ENCODE results near the gene PNMA8C.

PNMA8C gene

DNA sequence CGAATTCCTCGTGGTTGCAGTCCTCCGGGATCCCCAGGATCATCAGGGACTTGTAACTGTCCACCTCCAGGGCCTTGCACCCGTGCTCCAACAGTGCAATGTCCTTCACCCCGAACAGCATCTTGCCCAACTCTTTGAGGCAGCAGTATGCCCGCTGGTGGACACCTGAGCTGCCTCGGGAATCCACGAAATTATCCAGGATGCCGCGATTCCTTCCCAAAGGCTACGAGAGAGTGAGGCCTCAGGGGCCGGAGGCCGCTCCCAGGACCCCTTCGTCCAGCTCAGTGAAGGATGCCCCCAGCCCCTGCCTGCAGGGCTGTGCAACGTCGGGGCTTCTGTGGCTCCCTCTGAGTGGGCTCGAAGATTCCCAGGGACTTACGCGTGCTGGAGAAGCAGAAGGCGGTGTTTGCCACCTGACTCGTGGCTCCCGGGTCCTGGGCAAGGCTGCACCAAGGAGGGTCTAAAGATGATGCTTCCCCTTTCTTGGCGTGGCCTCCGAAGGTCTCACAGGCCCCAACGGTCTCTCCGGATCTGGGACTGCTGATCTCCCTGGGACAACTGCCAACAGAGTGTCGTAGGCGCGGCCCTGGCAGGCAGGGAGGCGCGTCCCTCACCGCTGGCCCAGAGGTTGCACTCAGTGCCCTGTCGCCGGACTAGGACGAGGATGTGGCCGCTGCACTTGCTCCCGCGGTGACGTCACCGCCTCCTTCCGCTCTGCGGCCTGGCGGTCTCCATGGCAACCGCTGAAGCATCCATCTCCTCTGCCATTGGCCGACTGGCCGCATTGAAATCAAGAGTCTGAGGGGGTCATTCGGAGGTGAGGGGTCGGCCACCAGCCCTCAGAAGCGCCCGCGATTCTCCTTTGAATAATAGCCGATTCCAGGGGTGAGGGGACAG, at the start of gene PNMA8C:
Gene PNMA8C, minus strand, starts transcription at position 698 of the 897 bp plus-strand sequence. Its CDS starts 577 bp downstream, at position 121.
- DNase-seq = no peak

DNA sequence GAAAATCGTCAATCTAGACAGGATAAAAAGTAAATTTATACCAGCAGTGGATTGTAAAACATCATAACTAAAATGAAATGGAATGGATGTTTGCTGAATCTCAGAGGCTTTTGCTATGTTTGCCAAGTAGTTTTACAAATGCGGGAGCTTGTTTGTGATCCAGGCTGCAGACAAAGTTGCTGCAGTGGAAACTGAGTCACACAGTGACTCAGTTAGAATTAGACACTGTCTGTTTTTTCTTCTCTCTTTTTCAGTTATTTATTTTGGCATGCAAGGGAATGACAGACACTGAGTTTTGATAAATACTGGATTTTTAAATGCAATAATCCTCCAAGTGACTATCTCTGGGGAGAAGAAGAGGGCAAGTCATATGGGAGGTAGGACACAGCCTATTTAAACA, 47.2 kb upstream of the PNMA8C start:
- DNase-seq = no peak

DNA sequence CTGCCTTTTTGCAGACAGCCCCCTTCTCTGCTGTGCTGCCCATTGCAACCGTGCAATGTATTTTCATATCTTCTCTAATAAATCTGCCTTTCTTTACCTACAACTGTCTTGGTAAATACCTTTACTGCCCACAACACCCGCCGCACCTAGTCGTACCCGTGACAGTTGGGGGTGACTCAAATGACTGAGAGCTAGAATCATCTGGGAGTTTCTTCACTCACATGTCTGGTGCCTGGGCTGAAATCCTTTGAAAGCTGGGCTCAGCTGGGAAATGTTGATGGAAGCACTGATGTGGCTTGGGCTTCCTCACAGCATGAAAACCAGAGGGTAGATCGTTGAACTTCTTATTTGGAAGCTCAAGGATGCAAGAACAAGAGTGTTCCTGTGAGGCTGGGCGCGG, 45.5 kb upstream of the PNMA8C start:
- DNase-seq = no peak

DNA sequence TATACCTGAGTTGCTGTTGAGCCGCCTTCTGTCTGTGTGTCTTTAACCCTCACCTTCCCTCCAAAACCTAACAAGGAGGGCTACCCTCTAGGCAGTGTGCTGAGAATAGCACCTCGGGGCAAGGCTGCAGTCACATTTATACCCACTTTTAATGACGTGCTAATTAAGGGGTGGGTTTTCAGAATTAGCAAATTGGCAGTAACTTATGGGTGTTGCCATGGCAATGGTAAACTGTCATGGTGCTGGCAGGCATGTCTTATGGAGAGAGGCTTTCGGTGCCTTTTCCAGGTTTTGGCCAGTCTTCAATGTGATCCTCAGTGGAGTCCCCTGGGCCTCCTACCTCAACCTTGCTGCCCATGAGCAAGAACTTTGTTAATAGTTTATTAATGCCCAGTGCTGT, 43.9 kb upstream of the PNMA8C start:
- DNase-seq = no peak

DNA sequence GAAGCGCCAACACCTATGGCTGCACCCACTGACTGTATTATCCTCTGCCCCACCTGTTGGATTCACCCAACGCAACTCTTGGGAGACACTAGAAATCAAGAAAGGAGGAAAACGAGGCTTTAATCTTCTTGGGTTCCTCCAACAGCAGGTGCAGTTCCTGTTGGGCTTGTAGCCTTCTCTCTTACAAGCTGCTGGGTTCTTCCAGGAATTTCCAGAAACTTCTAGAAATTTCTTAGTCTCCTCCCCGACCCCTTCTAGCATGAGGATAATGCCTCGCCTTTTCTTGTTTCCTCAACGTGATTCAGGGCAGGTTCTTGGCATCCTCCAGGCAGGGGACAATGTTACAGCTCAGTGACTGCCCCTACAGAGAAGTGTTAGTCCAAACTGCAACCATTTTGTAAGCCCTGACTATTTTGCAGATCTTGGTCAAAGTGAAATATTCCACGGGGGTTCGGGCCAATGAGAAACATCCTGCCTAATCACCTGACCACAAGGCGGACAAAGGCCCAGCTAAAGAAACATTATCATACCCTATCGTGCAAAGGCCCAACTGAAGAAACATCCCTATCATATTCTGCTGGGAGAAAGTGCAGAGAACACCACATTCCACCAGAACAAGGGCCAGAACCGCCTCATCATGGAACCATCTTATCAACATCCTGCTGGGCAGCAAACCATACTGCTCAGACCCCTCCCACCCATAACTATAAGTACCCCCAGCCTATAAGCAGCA, 43.2 kb upstream of the PNMA8C start:
- DNase-seq = no peak

DNA sequence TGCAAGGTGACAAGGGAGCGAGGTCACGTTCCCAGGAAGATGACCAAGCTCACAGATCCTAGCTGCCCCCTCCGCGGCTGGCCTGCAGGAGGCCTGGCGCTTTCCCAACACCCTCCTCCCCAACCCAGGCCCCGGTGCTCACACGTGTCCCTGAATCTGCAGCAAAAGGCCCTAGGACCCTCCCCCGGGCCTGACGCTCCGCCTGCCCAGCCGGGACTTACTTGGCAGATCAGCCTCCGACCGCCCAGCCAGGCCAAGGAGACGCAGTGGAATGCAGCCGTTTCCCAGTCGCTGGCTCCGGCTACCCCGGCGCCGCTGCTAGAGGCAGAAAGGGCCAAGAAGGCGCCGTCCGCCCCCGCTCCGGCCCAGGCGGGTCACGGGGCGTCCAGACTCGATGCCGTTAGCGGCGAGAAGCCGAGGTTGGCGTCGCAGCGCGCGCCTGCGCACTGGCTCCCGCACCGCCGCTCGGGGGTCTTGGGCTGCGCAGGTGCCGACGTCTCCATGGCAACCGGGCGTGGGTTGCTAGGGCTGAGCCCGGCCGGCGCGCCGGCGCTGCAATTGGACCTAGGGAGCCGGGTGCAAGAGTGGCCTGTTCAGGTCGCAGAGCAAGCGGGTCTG, 42.5 kb upstream of the PNMA8C start, which contains the start of gene PNMA8A:
Gene PNMA8A, minus strand, starts transcription at position 448 of the 618 bp plus-strand sequence. CDS start 528 bp downstream, outside the sequence.
- no peak for DNase-seq

DNA sequence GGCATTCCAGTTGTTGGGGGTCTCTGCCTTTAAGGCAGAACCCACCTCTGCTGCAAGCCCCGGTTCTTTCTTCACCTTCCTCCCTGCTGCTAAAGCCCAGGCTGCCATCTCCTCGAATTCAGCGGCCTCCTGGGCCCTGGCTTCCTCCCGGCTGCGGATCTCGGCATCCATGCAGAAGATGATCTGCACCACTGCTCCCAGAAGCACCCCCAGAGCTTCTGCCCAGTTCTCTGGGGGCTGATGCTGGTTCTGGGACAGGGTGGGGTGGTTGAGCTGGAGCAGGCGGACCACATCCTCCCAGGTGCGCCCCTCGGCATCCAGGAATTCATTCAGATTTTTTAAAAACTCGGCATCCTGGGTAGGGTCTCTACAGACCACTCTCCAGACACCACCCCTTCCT, 41.6 kb upstream of the PNMA8C start:
- DNase-seq = no peak

DNA sequence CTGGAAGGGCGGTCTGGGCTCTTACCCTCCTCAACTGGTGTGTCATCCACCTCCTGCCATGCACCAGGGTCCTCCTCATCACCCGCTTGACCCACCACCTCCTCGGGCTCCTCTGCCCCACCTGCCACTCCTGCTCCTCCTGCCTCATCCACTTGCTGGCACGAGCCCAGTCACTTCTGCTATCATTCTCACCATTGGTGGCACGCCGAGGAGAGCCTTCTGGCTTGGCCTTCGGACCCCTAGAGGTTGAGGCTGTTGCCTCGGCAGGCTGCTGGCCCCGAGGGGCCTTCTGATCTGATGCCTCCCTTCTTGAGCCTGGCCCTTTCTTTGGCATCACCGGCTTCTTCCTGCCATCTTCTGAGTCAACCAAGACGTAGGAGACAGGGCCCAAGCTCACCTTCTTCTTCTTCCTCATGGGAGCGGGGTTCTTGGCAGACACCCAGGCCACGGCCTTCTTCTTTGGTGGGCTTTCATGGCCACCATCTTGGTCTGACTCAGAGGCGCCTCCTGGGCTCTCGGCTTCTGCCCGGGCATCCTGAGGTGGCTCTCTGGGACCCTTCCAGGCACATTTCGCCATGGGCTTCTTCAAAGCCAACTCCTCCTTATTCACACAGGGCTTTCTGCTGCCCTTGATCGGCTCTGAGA, 40.9 kb upstream of the PNMA8C start:
- DNase-seq = no peak

DNA sequence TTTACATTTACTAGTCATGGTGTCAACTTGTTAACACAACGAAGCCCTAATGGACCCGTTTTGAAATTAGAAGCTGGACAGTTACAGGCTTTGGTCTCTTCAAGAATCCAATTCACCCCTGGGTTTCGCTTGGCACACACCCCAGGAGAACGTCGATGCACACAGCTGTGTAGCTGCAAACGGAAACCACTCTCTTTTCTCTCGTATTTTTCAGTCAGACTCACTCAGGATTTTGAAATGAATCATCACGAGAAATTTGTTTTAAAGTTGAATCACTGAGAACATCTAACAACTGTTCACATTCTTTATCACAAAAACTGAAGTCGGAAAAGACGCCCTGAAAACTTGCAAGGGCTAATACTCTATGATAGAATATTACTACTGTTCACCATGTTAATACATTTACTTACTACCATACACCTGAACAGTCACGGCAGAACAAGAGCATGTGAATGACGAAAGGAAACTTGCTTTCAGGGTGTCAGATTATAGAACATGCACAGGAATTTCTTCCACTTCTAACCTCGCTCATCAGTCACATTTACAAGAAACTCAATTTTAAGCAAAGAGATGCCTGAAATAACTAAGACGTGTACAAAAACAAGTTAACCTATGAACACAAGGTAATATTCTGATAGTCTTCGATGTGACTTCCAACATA, 37.9 kb upstream of the PNMA8C start:
- DNase-seq = no peak

DNA sequence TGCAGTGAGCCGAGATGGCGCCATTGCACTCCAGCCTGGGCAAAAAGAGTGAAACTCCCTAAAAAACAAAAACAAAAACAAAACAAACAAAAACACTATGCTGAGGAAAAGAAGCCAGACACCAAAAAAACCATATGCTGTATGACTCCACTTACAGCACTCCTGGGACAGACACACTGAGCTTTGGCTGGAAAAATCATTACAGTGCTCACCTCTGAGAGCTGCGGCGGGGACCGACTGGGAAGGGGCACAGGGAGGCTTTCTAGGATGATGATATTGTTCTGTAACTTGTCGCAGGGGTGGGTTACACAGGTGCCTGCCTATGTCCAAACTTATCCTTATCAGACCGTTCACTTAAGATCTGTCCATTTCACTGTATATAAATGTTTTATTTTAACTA, 34.8 kb upstream of the PNMA8C start:
- DNase-seq = no peak

DNA sequence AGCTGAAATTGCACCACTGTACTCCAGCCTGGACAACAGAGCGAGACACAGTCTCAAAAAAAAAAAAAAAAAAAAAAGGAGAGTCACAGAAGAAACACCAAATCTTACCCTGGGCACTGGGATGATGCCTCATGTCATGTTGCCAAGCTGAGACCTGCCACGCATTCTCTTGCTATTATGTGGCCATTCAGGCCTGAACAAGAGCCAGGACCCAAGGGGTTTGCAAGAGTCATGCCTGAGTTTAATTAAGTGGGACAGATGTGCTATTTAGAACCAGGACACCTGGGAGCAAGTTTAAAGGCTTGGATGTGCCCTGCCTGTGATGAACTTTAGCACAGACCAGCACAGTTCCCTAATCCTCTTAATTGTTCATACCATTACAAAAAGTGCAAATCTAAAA, 32.8 kb upstream of the PNMA8C start:
- DNase-seq = no peak

DNA sequence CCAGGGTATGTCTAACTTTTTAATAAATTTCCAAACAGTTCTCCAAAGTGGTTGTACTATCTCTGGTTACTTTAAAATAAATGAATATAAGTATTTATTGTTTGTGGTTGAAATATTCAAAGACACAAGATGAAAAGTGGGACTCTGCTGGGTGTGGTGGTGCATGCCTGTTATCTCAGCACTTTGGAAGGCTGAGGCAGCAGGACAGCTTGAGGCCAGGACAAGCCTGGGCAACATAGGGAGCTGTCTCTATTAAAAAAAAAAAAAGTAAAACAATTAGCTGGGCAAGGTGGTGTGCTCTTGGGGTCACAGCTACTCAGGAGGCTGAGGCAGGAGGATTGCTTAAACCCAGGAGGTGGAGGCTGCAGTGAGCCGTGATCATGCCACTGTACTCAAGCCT, 32.2 kb upstream of the PNMA8C start:
- DNase-seq = no peak

DNA sequence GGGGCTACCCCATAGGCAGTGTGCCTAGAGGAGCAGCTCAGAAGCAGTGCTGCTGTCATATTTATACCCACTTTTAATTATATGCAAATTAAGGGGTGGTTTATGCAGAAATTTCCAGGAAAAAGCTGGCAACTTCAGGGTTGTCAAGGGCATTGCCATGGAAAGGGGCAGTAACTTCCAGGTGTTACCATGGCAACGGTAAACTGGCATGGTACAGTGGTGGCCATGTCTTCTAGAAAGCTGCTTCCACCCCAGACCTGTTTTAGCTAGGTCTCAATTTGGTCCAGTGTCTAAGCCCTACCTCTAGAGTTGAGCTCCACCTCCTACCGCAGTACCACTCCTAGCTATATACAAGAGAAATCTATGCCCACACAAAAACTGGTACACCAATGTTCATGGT, 31.3 kb upstream of the PNMA8C start:
- no peak for DNase-seq

DNA sequence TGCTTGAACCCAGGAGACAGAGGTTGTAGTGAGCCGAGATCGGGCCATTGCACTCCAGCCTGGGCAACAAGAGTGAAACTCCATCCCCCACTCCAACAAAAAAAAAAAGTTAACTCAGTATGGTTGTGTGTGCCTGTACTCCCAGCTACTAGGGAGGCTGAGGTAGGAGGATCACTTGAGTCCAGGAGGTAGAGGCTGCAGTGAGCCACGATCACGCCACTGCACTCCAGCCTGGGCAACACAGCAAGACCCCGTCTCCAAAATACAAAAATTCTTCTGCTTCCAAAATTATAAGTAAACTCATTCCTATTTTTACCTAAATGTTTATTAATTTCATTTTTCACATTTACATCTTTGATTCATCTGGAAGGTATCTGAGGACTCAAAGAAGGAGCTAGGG, 28.2 kb upstream of the PNMA8C start:
- DNase-seq = no peak

DNA sequence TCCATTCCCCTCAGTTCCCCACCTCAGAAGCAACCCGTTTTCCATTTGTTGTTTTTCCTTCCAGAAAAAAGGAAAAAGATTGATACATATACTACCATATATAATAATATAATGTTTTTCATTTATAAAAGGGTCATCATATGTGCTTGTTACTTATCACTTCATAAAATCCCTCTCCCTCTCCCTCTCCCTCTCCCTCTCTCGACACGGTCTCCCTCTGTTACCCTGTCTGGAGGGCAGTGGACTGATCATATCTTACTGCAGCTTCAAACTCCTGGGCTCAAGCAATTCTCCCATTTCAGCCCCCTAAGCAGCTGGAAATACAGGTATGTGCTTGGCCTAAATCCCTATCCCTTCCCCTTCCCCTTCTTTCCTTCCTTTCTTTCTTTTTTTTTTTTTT, 25.5 kb upstream of the PNMA8C start:
- no peak for DNase-seq

DNA sequence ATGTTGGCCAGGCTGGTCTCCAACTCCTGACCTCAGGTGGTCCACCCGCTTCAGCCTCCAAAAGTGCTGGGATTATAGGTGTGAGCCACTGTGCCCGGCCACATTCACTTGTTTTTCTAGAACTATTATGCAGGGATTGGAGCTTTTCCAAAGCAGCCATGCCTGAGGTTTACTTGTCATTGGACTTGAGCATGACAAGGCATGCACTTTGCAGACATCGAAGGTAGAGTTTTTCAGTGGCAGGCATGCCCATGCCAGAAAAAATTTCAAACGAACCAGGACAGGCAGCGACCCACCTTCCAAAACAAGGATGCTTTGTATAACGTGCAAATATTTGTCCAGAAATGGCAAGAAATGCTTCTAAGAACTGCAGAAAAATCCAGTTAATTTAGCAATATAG, 24.9 kb upstream of the PNMA8C start:
- no peak for DNase-seq

DNA sequence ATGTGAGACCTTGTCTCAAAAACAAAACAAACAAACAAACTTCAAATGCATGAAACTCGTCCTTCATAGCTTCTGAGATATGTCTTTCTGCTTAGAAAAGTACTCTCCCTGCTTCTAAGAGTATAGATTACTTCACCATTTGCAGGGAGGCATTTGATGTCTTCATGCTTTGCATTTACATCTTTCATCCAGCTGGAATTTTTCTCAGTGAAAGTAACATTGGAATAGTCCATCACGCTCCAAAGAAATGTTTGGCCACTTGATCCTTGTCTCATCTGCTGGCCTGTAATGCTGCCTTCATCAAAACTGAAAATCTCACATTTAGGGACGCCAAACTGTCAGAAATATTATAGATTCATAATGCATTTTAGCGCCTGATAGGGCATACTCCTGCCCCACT, 23.4 kb upstream of the PNMA8C start:
- no peak for DNase-seq

DNA sequence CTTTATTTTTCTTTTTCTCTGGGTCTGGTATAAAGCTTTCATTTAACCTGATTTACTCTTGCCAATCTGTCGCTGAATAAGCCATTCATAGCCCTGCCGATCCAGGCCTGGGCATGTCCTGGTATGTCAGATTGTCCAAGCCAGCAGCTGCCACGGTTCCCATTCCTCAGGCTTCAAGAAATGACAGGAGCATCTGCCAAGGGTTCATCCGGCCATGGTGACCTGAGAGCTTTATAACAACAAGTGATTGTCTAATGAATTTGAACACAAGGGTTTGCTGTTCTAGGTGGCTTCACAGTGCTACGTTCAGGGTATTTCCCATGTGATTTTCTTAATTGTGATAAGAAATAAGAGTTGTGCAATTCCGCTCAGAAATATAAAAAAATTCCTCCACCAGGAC, 22.6 kb upstream of the PNMA8C start:
- no peak for DNase-seq

DNA sequence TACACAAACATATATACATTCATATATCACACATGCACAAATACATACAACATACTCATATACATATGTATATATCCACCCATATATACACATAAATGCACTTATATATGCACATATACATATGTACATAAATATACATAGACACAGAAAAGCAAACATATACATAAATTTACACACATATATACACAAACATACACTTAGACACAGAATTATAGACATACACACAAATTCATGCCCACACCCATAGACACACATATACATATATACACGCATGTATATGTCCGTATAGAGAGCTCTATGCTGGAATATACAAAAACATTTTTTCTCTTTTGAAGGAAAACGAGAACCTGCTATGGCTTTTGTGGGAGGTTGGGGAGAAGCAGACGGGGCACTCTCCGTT, 22.0 kb upstream of the PNMA8C start:
- no peak for DNase-seq

DNA sequence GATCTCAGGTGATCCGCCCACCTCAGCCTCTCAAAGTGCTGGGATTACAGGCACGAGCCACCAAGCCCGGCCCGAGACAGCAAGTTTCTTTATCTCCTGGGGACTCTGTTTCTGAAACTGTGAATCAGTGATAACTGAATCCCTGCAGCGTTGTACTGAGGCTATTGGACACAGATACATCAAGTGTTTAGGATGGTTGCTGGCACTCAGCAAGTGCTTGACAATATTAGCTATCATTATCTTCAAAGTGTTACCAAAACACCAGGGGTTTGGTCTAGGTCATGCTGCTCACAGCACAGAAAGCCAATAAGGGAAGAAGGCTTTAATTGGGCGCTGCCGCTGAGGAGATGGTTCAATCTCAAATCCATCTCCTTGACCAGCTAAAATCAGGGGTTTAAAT, 20.5 kb upstream of the PNMA8C start:
- DNase-seq = no peak

DNA sequence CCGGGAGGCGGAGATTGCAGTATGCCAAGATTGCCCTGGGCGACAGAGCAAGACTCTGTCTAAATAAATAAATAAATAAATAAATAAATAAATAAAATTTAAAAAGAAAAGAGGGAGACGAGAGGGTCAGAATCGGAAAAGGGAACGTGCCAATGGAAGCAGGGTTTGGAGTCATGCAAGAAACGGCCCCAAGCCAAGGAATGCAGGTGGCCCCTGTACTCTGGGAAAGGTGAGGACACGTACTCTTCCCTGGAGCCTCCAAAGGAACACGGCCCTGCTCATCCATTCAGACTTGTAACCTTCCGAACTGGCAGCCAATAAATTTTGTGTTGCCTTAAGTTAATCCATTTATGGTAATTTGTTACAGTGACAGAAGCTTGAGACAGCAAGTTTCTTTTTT, 19.9 kb upstream of the PNMA8C start:
- DNase-seq = no peak

DNA sequence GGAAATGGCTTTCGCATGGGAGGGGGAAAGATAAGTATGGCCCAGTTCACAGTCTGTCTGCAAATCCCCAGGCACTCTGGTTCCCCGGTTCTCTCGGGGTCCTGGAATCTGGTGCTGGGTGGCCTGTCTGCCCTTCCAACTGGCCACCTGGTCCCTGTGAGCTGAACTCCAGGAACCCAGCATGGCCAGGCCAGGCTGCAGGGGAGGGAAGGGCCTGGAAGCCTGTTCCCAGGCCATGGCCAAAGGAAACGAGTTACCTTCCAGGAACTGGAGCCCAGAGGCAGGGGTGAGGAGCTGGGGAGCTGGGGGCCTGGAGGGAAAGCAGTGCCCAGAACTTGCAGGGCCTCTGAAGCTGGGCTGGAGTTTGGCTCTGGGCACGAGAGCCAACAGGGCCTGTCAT, 19.1 kb upstream of the PNMA8C start:
- DNase-seq = no peak

DNA sequence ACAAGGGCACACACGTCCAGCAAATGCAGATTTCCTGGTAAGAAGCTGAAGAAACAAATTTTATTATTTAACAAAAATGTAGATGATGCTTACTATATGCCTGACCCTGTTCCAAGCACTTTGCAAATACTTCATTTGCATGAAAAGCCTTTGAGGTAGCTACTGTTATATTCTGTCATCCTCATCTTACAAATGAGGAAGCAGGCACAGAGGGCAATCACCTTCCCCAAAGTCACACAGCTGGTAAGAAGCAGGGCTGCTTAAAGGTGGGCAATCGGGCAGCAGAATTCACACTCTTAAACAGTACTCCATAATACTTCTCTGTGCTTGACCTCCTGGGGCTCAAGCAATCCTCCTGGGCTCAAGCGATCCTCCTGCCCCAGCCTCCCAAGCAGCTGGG, 18.3 kb upstream of the PNMA8C start:
- no peak for DNase-seq

Measured in activated T-cell treated with anti-CD3 and anti-CD28 coated beads for 4 hours (primary cell).